Measurements from ENCODE around the gene LHX4.

Gene LHX4

DNA sequence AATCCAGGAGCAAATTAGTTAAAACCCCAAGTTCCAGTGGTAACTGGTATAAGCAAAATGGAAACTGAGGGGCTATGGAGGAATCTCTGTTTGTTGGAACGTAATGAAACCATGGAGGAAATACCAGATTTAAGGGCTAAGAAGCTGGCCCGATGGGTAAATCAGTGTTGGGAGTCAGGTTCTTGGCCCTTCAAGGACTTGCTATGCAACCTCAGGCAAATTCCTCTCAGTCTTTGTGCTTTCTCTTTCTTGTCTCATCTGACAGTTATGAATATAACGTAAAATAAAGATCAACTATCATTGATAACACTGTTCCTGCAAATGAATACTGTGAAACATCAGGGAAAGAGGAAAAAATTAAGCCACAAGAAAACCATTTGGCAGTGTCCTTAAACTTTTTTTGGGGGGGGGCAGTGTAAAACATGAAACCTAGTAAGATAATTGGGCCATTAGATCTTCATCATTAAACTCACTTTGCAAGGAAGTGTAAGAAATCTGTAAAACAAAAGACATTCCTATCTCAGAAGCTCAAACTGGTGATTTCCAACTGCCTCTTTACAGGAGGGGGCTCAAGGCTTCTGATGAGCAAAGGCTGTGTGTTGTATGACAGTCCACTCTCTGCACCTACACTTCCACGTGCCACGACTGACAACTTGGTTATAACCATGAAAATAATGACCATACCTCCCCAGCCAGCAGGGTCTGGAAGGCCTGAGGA lies 47.6 kb downstream of the LHX4 start:
- no peak for DNase-seq

DNA sequence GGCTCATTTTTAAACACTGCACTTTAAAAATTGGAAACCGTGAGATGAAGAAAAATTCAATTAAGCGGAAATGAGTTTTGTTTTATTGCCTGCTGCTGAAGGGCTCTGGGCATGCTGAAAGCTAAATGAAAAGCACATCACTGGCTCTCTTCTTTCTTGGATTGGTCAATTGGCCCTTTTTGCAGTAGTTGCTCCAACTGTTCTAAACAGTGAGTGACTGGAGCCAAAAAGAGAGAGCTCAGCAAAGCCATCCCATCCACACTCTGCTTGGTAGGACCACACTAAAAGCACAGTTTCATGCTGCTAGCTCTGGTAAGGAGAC lies 48.1 kb downstream of the LHX4 start:
- no peak for DNase-seq

DNA sequence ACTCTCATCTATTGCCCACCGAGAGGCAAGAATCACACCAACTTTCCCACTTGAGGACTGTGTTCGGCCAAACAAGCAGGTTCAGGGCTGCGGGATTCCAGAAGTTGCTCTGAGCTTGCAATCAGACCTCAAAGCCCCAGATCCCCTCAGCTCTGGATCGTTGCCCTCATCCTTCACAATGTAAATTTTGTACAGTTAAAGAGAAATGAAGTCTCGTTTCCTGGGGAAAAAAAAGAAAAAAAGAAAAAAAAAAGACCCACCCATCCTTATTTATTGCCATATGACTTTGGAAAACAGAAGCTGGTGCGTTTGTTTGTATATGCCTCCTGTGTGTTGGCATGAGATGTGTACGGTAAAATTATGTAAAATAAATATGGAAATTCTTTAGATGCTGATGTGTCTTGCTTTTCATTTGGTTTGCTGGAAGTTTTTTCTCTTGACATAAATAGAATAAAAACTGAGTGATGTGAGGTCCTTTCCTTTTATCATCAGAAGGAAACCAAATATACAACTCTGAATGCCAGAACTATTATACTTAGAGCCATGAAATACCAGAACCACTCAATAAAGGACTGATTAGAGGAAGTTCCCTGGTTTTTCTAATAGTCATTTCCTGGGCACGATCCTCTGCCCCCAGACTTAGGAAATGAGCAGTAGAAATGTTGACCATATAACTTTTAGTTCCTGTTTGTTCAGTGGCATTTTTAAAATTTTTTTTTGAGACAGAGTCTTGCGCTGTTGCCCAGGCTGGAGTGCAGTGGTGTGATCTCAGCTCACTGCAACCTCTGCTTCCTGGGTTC lies 48.7 kb downstream of the LHX4 start:
- no peak for DNase-seq

DNA sequence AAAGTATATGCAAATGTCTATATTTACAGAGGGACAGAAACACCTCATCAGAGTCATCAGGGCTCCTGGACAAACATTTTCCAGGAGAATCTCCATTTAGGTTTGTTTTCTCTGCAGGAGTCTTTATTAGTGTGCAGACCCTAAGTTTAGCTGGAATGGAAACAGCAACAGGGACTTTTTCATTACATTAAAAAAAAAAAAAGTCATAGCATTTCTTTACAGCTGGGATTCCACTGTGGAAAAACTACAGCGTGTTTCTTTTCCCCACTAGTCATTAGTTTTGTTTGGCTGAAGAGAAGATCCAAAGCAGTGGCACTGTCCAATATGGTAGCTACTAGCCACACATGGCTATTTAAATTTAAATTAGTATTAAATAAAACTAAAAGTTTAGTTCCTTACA lies 49.6 kb downstream of the LHX4 start:
- no peak for DNase-seq

DNA sequence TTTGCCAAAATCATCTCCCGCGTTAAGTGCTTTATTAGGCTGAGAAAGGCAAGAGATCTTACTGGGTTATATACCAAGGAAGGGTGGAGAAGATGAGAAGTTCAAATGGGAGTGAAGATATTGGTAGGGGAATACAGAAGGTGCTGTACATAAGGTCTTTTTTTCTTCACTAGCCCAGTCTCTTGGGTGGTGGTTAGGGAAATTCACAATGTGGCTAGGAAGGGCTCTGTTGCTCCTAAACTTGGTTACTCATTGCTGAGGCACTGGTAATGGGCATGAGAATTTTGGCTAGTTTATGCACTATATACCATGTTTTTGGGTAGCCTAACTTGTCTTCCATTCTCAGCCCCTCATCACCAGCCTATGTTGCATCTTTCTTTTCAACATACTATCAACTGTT lies 50.6 kb downstream of the LHX4 start:
- DNase-seq: no peak

DNA sequence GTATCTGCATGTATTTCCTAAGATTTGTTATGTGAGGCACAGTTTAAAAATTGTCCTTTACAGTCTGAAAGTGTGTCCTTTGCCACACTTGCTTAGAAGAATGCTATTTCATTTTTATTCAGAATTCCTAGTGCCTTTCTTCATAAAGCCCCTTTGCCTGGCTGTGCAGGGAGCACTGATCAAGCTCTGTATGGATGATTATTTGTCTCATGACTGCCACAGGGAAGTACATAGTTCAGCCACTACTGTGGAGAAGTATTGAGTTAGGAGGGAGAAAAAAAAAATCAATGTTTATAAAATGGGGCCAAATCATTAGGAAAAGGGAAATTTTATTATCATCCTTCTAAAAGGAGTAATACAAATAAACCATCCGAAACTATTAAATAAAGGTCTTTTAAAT lies 51.4 kb downstream of the LHX4 start:
- no peak for DNase-seq

DNA sequence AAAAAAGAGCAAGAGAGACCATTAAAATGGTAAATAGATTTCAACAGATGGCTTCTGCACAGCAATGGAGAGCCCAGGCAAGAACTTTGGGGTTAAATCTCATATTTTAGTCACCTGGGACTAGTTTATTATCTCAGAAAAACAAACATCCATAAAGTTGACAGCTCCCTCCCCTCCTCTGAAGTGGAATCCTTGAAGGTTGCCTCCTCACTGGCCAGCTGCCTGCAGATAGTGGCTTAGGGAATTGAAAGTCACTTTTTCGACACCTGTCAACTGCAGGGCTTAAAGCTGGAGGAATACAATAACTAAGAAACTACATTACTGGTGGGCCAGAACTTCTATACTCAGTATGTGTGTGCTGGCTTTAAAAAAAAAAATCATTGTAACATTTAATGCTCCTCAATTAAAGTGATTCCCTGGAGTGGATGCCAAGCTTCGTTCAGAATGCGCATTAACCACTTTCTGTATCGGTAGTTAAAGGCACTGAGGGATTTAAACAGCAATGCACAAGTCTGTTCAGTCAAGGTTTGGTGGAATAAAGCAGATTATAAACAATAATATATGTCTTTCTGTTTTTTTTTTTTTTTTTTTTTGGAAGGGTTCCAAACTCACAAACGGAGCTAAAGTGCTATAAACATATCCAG lies 52.5 kb downstream of the LHX4 start:
- no peak for DNase-seq

DNA sequence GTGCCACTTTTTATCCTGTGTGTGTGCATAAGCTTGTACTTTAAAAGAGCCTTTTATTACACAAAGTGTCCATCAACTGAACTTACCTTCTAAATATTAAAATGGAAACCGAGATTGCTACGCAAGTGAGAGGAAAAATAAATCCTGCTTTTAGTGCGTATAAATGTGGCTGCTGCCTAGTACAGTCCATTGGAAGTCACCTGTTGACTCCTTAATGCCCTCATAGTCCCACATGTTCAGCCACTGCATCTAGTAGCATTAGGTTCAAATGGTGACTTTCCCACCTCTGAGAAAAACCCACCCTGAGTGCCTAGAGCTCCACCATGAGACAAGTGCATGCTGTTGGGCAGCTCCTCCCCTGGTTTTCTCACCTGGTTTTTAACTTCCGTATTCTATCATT lies 53.0 kb downstream of the LHX4 start:
- DNase-seq: no peak

- DNase-seq: no peak
Measured at GRCh38 chr1:180286417-180286816, 56.4 kb downstream of the LHX4 start.

DNA sequence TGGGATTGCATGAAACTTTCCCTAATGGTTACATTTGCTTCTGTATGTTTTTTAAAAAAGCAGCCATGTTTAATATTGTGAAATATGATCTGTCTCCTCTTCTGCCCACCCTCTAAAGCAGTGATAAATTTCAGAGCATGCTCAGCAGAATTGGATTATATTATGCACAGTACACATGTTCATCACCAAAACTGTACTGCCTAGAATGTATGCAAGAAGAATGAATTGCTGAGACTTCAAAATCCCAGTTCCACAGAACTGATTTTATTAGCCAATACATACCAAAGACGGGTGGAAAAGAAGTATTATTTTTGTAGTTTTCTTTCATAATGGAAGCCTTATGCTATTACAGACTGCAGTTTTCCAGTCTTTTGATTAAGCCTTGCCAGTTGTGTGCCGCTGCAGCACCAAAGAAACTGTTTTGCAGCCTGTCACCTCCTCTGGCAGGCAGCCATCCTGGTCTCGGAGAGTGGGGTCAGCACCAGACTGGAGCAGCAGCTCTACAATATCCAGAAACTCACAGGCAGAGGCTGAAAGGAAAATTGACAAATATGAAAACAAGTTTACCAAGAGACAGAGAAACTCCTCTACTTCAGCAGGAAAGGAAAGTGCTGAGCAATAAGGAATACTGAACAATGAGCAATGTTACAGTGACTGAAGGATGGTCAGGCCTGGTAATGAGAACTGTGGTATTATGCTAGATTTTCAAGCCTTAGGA lies 58.1 kb downstream of the LHX4 start:
- no peak for DNase-seq

DNA sequence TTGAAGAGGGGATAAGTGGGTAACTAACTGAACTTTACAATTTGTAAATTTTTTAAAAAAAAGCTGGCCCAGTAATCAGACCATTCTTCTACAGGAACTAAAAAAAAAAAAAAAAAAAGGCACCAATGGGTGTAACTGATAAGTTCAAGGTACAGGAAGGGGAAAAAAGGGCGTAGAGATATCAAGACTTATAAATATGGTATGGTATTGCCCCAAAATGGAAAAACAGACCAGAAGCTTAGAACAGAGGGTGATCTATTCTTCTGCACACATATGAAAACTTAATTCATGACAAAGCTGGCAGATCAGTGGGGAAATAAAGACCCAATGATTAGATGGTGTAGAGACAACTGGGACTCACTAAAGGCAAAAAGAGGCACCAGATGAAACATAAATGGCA lies 58.9 kb downstream of the LHX4 start:
- no peak for DNase-seq

- no peak for DNase-seq
Measured at GRCh38 chr1:180290265-180291001, 60.4 kb downstream of the LHX4 start.

GRCh38 chr1:180291004-180291403 lies 60.9 kb downstream of the LHX4 start:
- DNase-seq: no peak

- DNase-seq: no peak
Measured at GRCh38 chr1:180294711-180295110, 64.6 kb downstream of the LHX4 start.

DNA sequence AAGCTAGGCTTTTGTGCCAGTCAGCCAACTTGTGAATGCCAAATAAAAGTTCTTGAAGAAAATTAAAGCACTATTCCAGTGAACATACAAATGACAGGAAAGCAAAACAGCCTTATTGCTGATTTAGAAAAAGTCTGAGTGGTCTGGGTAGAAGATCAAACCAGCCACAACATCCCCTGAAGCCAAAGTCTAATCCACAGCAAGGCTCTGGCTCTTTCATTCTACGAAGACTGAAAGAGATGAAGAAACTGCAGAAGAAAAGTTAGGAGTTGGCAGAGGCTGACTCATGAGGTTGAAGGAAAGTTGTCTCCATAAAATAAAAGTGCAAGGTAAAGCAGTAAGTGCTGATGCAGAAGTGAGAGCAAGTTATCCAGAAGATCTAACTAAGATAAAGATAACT lies 65.9 kb downstream of the LHX4 start:
- no peak for DNase-seq

GRCh38 chr1:180299479-180300221 lies 69.6 kb downstream of the LHX4 start:
- no peak for DNase-seq

GRCh38 chr1:180301135-180301742 lies 71.2 kb downstream of the LHX4 start:
- no peak for DNase-seq

DNA sequence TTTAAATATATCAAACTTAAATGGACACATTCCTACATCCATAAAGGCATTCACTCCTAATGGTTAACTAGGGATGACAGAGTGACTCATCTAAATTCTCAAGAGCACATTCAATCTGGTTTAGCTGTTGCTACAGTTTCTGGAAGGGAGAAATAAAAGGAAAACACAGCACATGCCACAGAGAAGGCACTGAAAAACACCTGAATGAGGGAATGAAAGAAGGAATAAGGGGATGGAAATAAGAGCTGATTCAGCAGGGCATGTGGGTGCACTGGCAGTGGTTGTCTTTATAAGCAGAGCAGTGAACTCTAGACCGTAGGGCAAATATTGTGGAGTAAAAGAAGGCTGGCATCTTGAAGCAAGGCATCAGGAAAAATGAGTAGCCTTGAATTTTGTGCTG lies 79.3 kb downstream of the LHX4 start:
- DNase-seq: no peak

GRCh38 chr1:180310095-180310494 lies 80.0 kb downstream of the LHX4 start:
- DNase-seq: no peak

- DNase-seq: no peak
Measured at GRCh38 chr1:180311011-180311730, 81.1 kb downstream of the LHX4 start.

DNA sequence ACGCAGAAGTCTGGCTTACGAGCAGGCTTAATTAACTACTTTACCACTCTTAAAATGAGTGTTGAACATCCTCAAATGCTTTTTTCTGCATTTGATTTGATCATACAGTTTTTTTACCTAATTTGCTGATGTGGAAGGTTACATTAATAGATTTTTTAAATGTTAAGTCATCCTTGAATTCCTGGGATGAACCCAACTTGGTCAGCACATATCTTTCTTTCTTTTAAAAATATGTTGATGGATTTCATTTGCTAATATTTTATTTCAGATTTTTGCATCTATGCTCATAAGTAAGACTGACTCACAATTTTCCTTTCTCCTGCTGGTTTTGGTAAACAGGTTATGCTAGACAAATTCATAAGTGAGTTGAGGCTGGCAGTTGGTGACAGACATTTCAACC lies 82.9 kb downstream of the LHX4 start:
- DNase-seq: no peak
